IMR-90 (cell line): ENCODE results near the gene HERC4. TPM values are rescaled to one million over a fixed set of nuclear protein-coding genes. Genes with fewer than 3 reads are reported as not detected.

Experiments
- ATAC-seq: fragments of 200-7000 bp; cut with Tn5 transposase; 2 replicates; pipeline ENCODE4 v1.9.1; 2020; ENCODE audit warnings: low read depth, mild to moderate bottlenecking, moderate library complexity
- BruUV-seq: library from RNA; stranded (reverse); fragments of 400-500 nt; replicated peaks from 2 replicates; lab custom pipeline; 2021; lab: Mats Ljungman, UMichigan
- CTCF ChIA-PET: fragments of 300-600 bp; formaldehyde crosslinking; extraction: SDS; loops from one replicate; lab custom pipeline; 2021; ENCODE audit warnings: antibody characterized with exemption; lab: Yijun Ruan, JAX
- POLR2A ChIA-PET: fragments of 300-600 bp; sonication (Branson Sonifier 250); formaldehyde crosslinking; loops from one replicate; lab custom pipeline; 2022; ENCODE audit warnings: antibody characterized with exemption; ENCODE audit not compliant: unreplicated experiment; lab: Charles Lee
- DNase-seq: peaks from one replicate; pipeline ENCODE4 v3.0.0; 2013
- H2AFZ ChIP-seq: replicated peaks from 2 replicates; pipeline ENCODE3; 2013; ENCODE audit warnings: low read length, mild to moderate bottlenecking; ENCODE audit not compliant: poor library complexity
- H2AK5ac ChIP-seq: 2 replicates; pipeline ENCODE4 v1.6.1; 2013; ENCODE audit warnings: low read depth, low read length, inconsistent platforms
- H2AK9ac ChIP-seq: replicated peaks from 2 replicates; pipeline ENCODE3; 2013; ENCODE audit warnings: mild to moderate bottlenecking, low read depth, low read length, moderate library complexity; ENCODE audit not compliant: poor library complexity
- H2BK120ac ChIP-seq: 2 replicates; pipeline ENCODE4 v1.6.1; 2013; ENCODE audit warnings: low read depth, low read length, inconsistent platforms
- H2BK15ac ChIP-seq: 3 replicates; pipeline ENCODE4 v1.6.1; 2013; ENCODE audit warnings: low read depth, low read length, inconsistent platforms
- H2BK20ac ChIP-seq: 2 replicates; pipeline ENCODE4 v1.6.1; 2013; ENCODE audit warnings: low read depth, mild to moderate bottlenecking, inconsistent platforms, low read length, moderate library complexity
- H2BK5ac ChIP-seq: 2 replicates; pipeline ENCODE4 v1.6.1; 2013; ENCODE audit warnings: mild to moderate bottlenecking, low read depth, low read length, inconsistent platforms; ENCODE audit not compliant: poor library complexity, severe bottlenecking
- H3K14ac ChIP-seq: replicated peaks from 2 replicates; pipeline ENCODE4 v1.6.1; 2013; ENCODE audit warnings: low read depth, low read length, inconsistent platforms
- H3K18ac ChIP-seq: 2 replicates; pipeline ENCODE4 v1.6.1; 2013; ENCODE audit warnings: low read depth, low read length, control low read depth
- H3K23ac ChIP-seq: 2 replicates; pipeline ENCODE4 v1.6.1; 2013; ENCODE audit warnings: low read depth, low read length, inconsistent platforms
- H3K27ac ChIP-seq: 2 replicates; pipeline ENCODE4 v1.5.1; 2013; ENCODE audit warnings: mild to moderate bottlenecking, control low read depth, low read length; ENCODE audit not compliant: insufficient read depth
- H3K27me3 ChIP-seq: 2 replicates; pipeline ENCODE4 v1.6.1; 2013; ENCODE audit warnings: low read length; ENCODE audit not compliant: control insufficient read depth, insufficient read depth
- H3K36me3 ChIP-seq: 2 replicates; pipeline ENCODE4 v1.6.1; 2013; ENCODE audit warnings: low read length, mixed read lengths; ENCODE audit not compliant: control insufficient read depth, insufficient read depth
- H3K4ac ChIP-seq: 2 replicates; pipeline ENCODE4 v1.6.1; 2013; ENCODE audit warnings: low read depth, low read length, inconsistent platforms
- H3K4me1 ChIP-seq: 2 replicates; pipeline ENCODE4 v1.6.1; 2013; ENCODE audit warnings: low read length, mixed read lengths; ENCODE audit not compliant: control insufficient read depth, insufficient read depth
- H3K4me2 ChIP-seq: 2 replicates; pipeline ENCODE4 v1.6.1; 2013; ENCODE audit warnings: low read depth, mild to moderate bottlenecking, control low read depth, low read length, moderate library complexity
- H3K4me3 ChIP-seq: 2 replicates; pipeline ENCODE4 v1.5.1; 2013; ENCODE audit warnings: low read depth, mild to moderate bottlenecking, control low read depth, low read length, moderate library complexity; ENCODE audit not compliant: insufficient read depth
- H3K56ac ChIP-seq: 2 replicates; pipeline ENCODE4 v1.6.1; 2013; ENCODE audit warnings: low read length, inconsistent platforms; ENCODE audit not compliant: insufficient read depth; ENCODE audit errors: extremely low read depth
- H3K79me1 ChIP-seq, 2 experiments: 2 replicates each; pipeline ENCODE4 v1.6.1; 2013; ENCODE audit warnings: low read length in 2 of 2, inconsistent platforms in 1 of 2, low read depth in 1 of 2
- H3K9ac ChIP-seq: 2 replicates; pipeline ENCODE4 v1.6.1; 2013; ENCODE audit warnings: low read depth, low read length, control low read depth
- H3K9me1 ChIP-seq: 2 replicates; pipeline ENCODE4 v1.6.1; 2013; ENCODE audit warnings: low read length, inconsistent platforms; ENCODE audit not compliant: insufficient read depth
- H3K9me3 ChIP-seq: 2 replicates; pipeline ENCODE4 v1.6.1; 2013; ENCODE audit warnings: low read length; ENCODE audit not compliant: control insufficient read depth, insufficient read depth
- H4K20me1 ChIP-seq: 2 replicates; pipeline ENCODE4 v1.6.1; 2013; ENCODE audit warnings: low read length, inconsistent platforms; ENCODE audit not compliant: insufficient read depth
- H4K5ac ChIP-seq: 2 replicates; pipeline ENCODE4 v1.6.1; 2013; ENCODE audit warnings: mild to moderate bottlenecking, low read depth, low read length, control low read depth
- H4K8ac ChIP-seq, 2 experiments: 2 replicates each; pipeline ENCODE4 v1.6.1; 2013; ENCODE audit warnings: low read depth in 2 of 2, low read length in 2 of 2, control low read depth in 1 of 2, inconsistent platforms in 1 of 2
- H4K91ac ChIP-seq: 2 replicates; pipeline ENCODE4 v1.6.1; 2013; ENCODE audit warnings: low read depth, low read length, inconsistent platforms; ENCODE audit not compliant: insufficient read depth
- BHLHE40 ChIP-seq: fragments of 150-350 bp; IDR thresholded peaks from 2 replicates; pipeline ENCODE4 v1.6.1; 2016; ENCODE audit warnings: mild to moderate bottlenecking, low read depth, low read length
- MAFK ChIP-seq: IDR thresholded peaks from 2 replicates; pipeline ENCODE4 v1.6.1; 2012; ENCODE audit warnings: low read depth, low read length, improper control_type of control experiment
- WGBS, 2 experiments: methylation state at CpG; one replicate each; pipeline versions ENCODE4 v1.1.5 to v1.1.7; 2013; ENCODE audit warnings: missing lambda C conversion rate in 2 of 2; ENCODE audit not compliant: insufficient read length in 1 of 2; ENCODE audit errors: extremely low coverage in 2 of 2; 5-methylcytosine and 5-hydroxymethylcytosine counted together
- dilution Hi-C: fragments of 300-500 bp; cut with HindIII; formaldehyde crosslinking; loops from one replicate; pipeline ENCODE4 v1.14.3; 2018; ENCODE audit warnings: low sequenced_read_pairs; ENCODE audit not compliant: unreplicated experiment
- in situ Hi-C: fragments of 300-500 bp; cut with MboI; formaldehyde crosslinking; loops from 3 replicates; pipeline ENCODE4 v1.14.3; 2019; ENCODE audit warnings: low sequenced_read_pairs, inconsistent platforms, mixed read lengths
- intact Hi-C: fragments of 100-400 bp; cut with micrococcal nuclease; formaldehyde crosslinking; loops from 2 replicates; pipeline ENCODE4 v1.10.0; 2022
- polyA plus RNA-seq, 3 experiments: library from polyadenylated mRNA; depleted of rRNA; stranded (reverse); fragments of >200 nt; gene quantifications; 2 replicates each; pipeline ENCODE4 v1.2.3, GENCODE V29; 2012; ENCODE audit warnings: low replicate concordance in 1 of 3
- total RNA-seq: library from RNA; depleted of rRNA; stranded (reverse); fragments of >200 nt; gene quantifications from 2 replicates; pipeline ENCODE4 v1.2.3, GENCODE V29; 2012

Gene HERC4
- total and polyA plus RNA-seq, 2 of the 4 experiments (the other 2 are of a cell fraction): 66.6 to 92.8 TPM

GRCh38 chr10:68080853-68081431 lies 5.9 kb upstream of the HERC4 start:
- H3K14ac ChIP-seq: 0 out of 2 replicates have a peak overlapping the region, but pooled peaks have one; percentile 4
- no peak overlapping the region for H2BK5ac ChIP-seq
- H4K91ac ChIP-seq: no peak overlapping the region
- H3K79me1 ChIP-seq: no peaks in the 10 kb centered on the region; a peak in 2 of 4 replicates
- WGBS, 2 experiments: 100% methylated on average over 1 of the region's 5 CpGs; no CpG with 5 or more reads in 1 of the 2 experiments
- no peak overlapping the region for H3K4me2 ChIP-seq
- H3K18ac ChIP-seq: no peak overlapping the region
- H3K4me3 ChIP-seq: no peak overlapping the region
- H2AK9ac ChIP-seq: no peak overlapping the region
- peaks cover 3% of the 10 kb centered on the region; the same call in 1 of the 2 replicates for H3K4me1 ChIP-seq
- dilution Hi-C loops: no loop called here
- peak overlapping the region; percentile 53 for H2AFZ ChIP-seq
- no peak overlapping the region for H3K4ac ChIP-seq
- H3K9ac ChIP-seq: no peak overlapping the region
- no peaks in the 10 kb centered on the region for H3K36me3 ChIP-seq
- intact Hi-C loops: no loop called here
- no peaks in the 10 kb centered on the region for H3K27me3 ChIP-seq
- peak overlapping the region in 1 of 2 experiments; percentile 46; a peak in 2 of 4 replicates for H4K8ac ChIP-seq
- TF ChIP-seq MAFK: peak; percentile 35; the same call in 1 of the 2 replicates
- no peak for TF ChIP-seq BHLHE40
- ChIA-PET CTCF (no interaction called here), POLR2A (no interaction called here)
- H3K9me3 ChIP-seq: no peaks in the 10 kb centered on the region
- H2AK5ac ChIP-seq: no peak overlapping the region; the same call in 1 of the 2 replicates
- ATAC-seq (no peak), DNase-seq (no peak)
- no peak overlapping the region for H2BK120ac ChIP-seq
- in situ Hi-C loops: loop anchor here (10.0 kb wide), 1 partner anchor 124 kb away; no protein-coding TSS in a partner anchor
- no peak overlapping the region for H3K27ac ChIP-seq
- H3K56ac ChIP-seq: no peak overlapping the region
- H4K5ac ChIP-seq: no peak overlapping the region
- H2BK20ac ChIP-seq: peak overlapping the region; percentile 62
- no peak overlapping the region for H2BK15ac ChIP-seq
- H3K9me1 ChIP-seq: no peaks in the 10 kb centered on the region
- no TSS peak for BruUV-seq
- no peaks in the 10 kb centered on the region for H4K20me1 ChIP-seq
- H3K23ac ChIP-seq: no peak overlapping the region
